Esophagus muscularis mucosa (tissue), 4 donors: ENCODE measurements around the gene SLC22A3. TPM values are rescaled to one million over a fixed set of nuclear protein-coding genes. Genes with fewer than 3 reads are reported as not detected.

Source experiments
- DNase-seq: peaks from one replicate; pipeline ENCODE4 v3.0.0-alpha.2; 2017; ENCODE audit errors: extremely low spot score
- H3K27ac ChIP-seq, 4 donors: fragments of 200-600 bp; sonication (generic); replicated peaks in 1 of 4; 1 replicate in 3 of 4; 2 replicates in 1 of 4; pipeline ENCODE4 v1.5.1; 2016 to 2019; ENCODE audit warnings: mild to moderate bottlenecking in 1 of 4
- H3K27me3 ChIP-seq, 4 donors: fragments of 200-600 bp; sonication (generic); one replicate each; pipeline versions ENCODE4 v1.5.1 to v1.6.0; 2016 to 2019
- H3K36me3 ChIP-seq, 4 donors: fragments of 200-600 bp; sonication (generic); one replicate each; pipeline ENCODE4 v1.5.1; 2016 to 2019
- H3K4me1 ChIP-seq, 4 donors: fragments of 200-600 bp; sonication (generic); one replicate each; pipeline ENCODE4 v1.5.1; 2016 to 2019
- H3K4me3 ChIP-seq, 4 donors: fragments of 200-600 bp; sonication (generic); 1 replicate in 2 of 4; 2 replicates in 2 of 4; pipeline ENCODE4 v1.5.1; 2016 to 2019; ENCODE audit warnings: mild to moderate bottlenecking in 4 of 4, moderate library complexity in 1 of 4
- H3K9me3 ChIP-seq, 4 donors: fragments of 200-600 bp; sonication (generic); 1 replicate in 3 of 4; 2 replicates in 1 of 4; pipeline ENCODE4 v1.5.1; 2016 to 2019
- CTCF ChIP-seq, 3 experiments: fragments of 200-600 bp in 2 of 3; fragments of 450-650 bp in 1 of 3; sonication (generic) in 2 of 3; IDR thresholded peaks; one replicate each; pipeline ENCODE4 v1.5.1; 2017 to 2019; ENCODE audit warnings: antibody characterized with exemption in 3 of 3, mild to moderate bottlenecking in 2 of 3, moderate library complexity in 1 of 3
- EP300 ChIP-seq: sonication (generic); formaldehyde crosslinking; IDR thresholded peaks from one replicate; pipeline ENCODE4 v1.6.1; 2017; ENCODE audit warnings: antibody characterized with exemption
- POLR2A ChIP-seq: fragments of 450-650 bp; IDR thresholded peaks from one replicate; pipeline ENCODE4 v1.6.1; 2017; ENCODE audit warnings: antibody characterized with exemption, moderate library complexity, mild to moderate bottlenecking, low read depth
- POLR2AphosphoS5 ChIP-seq, 2 donors: sonication (generic); formaldehyde crosslinking; IDR thresholded peaks; one replicate each; pipeline ENCODE4 v1.6.1; 2017; ENCODE audit warnings: antibody characterized with exemption in 2 of 2
- whole genome bisulfite sequencing: methylation state at CpG from one replicate; pipeline ENCODE4 v1.1.5; 2018; 5-methylcytosine and 5-hydroxymethylcytosine counted together
- intact Hi-C: fragments of 100-400 bp; cut with DNase I; formaldehyde crosslinking; loops from one replicate; pipeline ENCODE4 v1.15.1; 2023
- total RNA-seq, 4 donors: library from RNA; depleted of rRNA; stranded (reverse); fragments of >200 nt; gene quantifications; one replicate each; pipeline versions ENCODE4 v1.1.0 to v1.2.1, GENCODE V29; 2016

SLC22A3 gene
- total RNA-seq, 4 donors from 2014 or later: 16.8 to 20.4 (median 18.9) TPM

GRCh38 chr6:160417146-160417545 is 69.0 kb downstream of the SLC22A3 start:
- Histone ChIP-seq H3K27me3 (no peaks in the 10 kb centered on the region), H3K27ac (no peak overlapping the region), H3K9me3 (no peaks in the 10 kb centered on the region), H3K4me1 (peaks cover 0 to 25% (median 17%) of the 10 kb centered on the region in 4 donors), H3K4me3 (no peak overlapping the region), H3K36me3 (no peaks in the 10 kb centered on the region)
- 88% methylated on average over 1 of the region's 1 CpG for WGBS
- peak; percentile 84 for DNase-seq
- TF ChIP-seq CTCF (IDR thresholded peaks at IDR 0.05) (no peak), POLR2AphosphoS5 (IDR thresholded peaks at IDR 0.05) (no peak), POLR2A (no peak), EP300 (no peak)
- intact Hi-C loops: no loop called here

- peak; percentile 66 for DNase-seq
- Histone ChIP-seq H3K4me3 (no peak overlapping the region), H3K9me3 (no peaks in the 10 kb centered on the region), H3K27ac (no peak overlapping the region), H3K36me3 (no peaks in the 10 kb centered on the region), H3K4me1 (peaks cover 0 to 29% (median 21%) of the 10 kb centered on the region in 4 donors), H3K27me3 (no peaks in the 10 kb centered on the region)
- intact Hi-C loops: no loop called here
- TF ChIP-seq POLR2AphosphoS5 (IDR thresholded peaks at IDR 0.05): no peak
- TF ChIP-seq EP300: no peak
- TF ChIP-seq POLR2A: no peak
- no peak for TF ChIP-seq CTCF (IDR thresholded peaks at IDR 0.05)
Measured at GRCh38 chr6:160417550-160417949, 69.4 kb downstream of the SLC22A3 start.

GRCh38 chr6:160418370-160418769 is 70.2 kb downstream of the SLC22A3 start:
- intact Hi-C loops: no loop called here
- 77% methylated on average over 3 of the region's 3 CpGs for WGBS
- no peak for TF ChIP-seq EP300
- TF ChIP-seq POLR2A: no peak
- TF ChIP-seq POLR2AphosphoS5 (IDR thresholded peaks at IDR 0.05): no peak
- no peak for TF ChIP-seq CTCF (IDR thresholded peaks at IDR 0.05)

GRCh38 chr6:160419488-160419887 is 71.3 kb downstream of the SLC22A3 start:
- Histone ChIP-seq H3K27ac (no peak overlapping the region), H3K4me1 (peaks cover 0 to 31% (median 22%) of the 10 kb centered on the region in 4 donors), H3K4me3 (no peak overlapping the region), H3K9me3 (no peaks in the 10 kb centered on the region), H3K36me3 (no peaks in the 10 kb centered on the region), H3K27me3 (no peaks in the 10 kb centered on the region)
- 73% methylated on average over 1 of the region's 1 CpG for WGBS
- intact Hi-C loops: no loop called here
- TF ChIP-seq CTCF (IDR thresholded peaks at IDR 0.05): no peak
- TF ChIP-seq EP300: no peak
- no peak for DNase-seq

More at GRCh38 chr6:160418370-160418769, 70.2 kb downstream of the SLC22A3 start:
- Histone ChIP-seq H3K27me3 (no peaks in the 10 kb centered on the region), H3K27ac (no peak overlapping the region), H3K4me3 (no peak overlapping the region), H3K4me1 (peaks cover 0 to 30% (median 22%) of the 10 kb centered on the region in 4 donors), H3K36me3 (no peaks in the 10 kb centered on the region), H3K9me3 (no peaks in the 10 kb centered on the region)
- DNase-seq: peak; percentile 53

GRCh38 chr6:160420253-160420968 is 72.2 kb downstream of the SLC22A3 start:
- DNase-seq: peak; percentile 88
- WGBS: 91% methylated on average over 9 of the region's 9 CpGs
- no peaks in the 10 kb centered on the region for H3K9me3 ChIP-seq
- H3K4me1 ChIP-seq: peaks cover 0 to 36% (median 30%) of the 10 kb centered on the region in 4 donors
- intact Hi-C loops: no loop called here
- H3K36me3 ChIP-seq: no peaks in the 10 kb centered on the region
- no peaks in the 10 kb centered on the region for H3K27me3 ChIP-seq
- H3K4me3 ChIP-seq: no peak overlapping the region
- no peak for TF ChIP-seq CTCF (IDR thresholded peaks at IDR 0.05)
- TF ChIP-seq EP300: no peak
- TF ChIP-seq POLR2A: no peak
- no peak for TF ChIP-seq POLR2AphosphoS5 (IDR thresholded peaks at IDR 0.05)
- peak overlapping the region; percentile 76 to 83 (median 82) for H3K27ac ChIP-seq
